Lower leg skin (tissue), 3 donors: ENCODE results near the gene TUBA4B.

Source experiments
- POLR2A ChIP-seq, 2 donors: fragments of 450-650 bp; IDR thresholded peaks; one replicate each; pipeline ENCODE4 v1.6.1; 2016 to 2017; ENCODE audit warnings: antibody characterized with exemption in 2 of 2, mild to moderate bottlenecking in 1 of 2, moderate library complexity in 1 of 2
- TF ChIP-seq, protein P1 (sequence below), 3 donors: fragments of 450-650 bp; IDR thresholded peaks; one replicate each; pipeline ENCODE4 v1.5.1; 2016; ENCODE audit warnings: antibody characterized with exemption in 3 of 3, mild to moderate bottlenecking in 3 of 3, moderate library complexity in 2 of 3

GRCh38 chr2:219271021-219271420, 18.0 kb downstream of the TUBA4B start:
- TF ChIP-seq, protein P1, sequence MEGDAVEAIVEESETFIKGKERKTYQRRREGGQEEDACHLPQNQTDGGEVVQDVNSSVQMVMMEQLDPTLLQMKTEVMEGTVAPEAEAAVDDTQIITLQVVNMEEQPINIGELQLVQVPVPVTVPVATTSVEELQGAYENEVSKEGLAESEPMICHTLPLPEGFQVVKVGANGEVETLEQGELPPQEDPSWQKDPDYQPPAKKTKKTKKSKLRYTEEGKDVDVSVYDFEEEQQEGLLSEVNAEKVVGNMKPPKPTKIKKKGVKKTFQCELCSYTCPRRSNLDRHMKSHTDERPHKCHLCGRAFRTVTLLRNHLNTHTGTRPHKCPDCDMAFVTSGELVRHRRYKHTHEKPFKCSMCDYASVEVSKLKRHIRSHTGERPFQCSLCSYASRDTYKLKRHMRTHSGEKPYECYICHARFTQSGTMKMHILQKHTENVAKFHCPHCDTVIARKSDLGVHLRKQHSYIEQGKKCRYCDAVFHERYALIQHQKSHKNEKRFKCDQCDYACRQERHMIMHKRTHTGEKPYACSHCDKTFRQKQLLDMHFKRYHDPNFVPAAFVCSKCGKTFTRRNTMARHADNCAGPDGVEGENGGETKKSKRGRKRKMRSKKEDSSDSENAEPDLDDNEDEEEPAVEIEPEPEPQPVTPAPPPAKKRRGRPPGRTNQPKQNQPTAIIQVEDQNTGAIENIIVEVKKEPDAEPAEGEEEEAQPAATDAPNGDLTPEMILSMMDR (IDR thresholded peaks at IDR 0.05) = no peak
- no peak for TF ChIP-seq POLR2A (IDR thresholded peaks at IDR 0.05)
